Vagina (tissue), 2 donors: ENCODE results near the gene MARVELD2. TPM values are rescaled to one million over a fixed set of nuclear protein-coding genes. Genes with fewer than 3 reads are reported as not detected.
A peak's percentile ranks its signal among the peaks of the same experiment; 100 is the strongest.

Experiments used
- DNase-seq, 2 donors: peaks; one replicate each; pipeline ENCODE4 v3.0.0-alpha.2; 2017; ENCODE audit errors: extremely low spot score in 2 of 2
- H3K27ac ChIP-seq: fragments of 200-600 bp; sonication (generic); one replicate; pipeline ENCODE4 v1.5.1; 2019
- H3K27me3 ChIP-seq: fragments of 200-600 bp; sonication (generic); one replicate; pipeline ENCODE4 v1.5.1; 2019
- H3K36me3 ChIP-seq, 2 donors: fragments of 200-600 bp; sonication (generic); one replicate each; pipeline ENCODE4 v1.5.1; 2017 to 2019
- H3K4me1 ChIP-seq: fragments of 200-600 bp; sonication (generic); one replicate; pipeline ENCODE4 v1.5.1; 2019
- H3K4me3 ChIP-seq, 2 donors: fragments of 200-600 bp; sonication (generic); 1 replicate in 1 of 2; 2 replicates in 1 of 2; pipeline ENCODE4 v1.5.1; 2016 to 2019
- H3K9me3 ChIP-seq: fragments of 200-600 bp; sonication (generic); one replicate; pipeline ENCODE4 v1.5.1; 2019
- POLR2A ChIP-seq, 2 donors: fragments of 450-650 bp; IDR thresholded peaks; one replicate each; pipeline ENCODE4 v1.6.1; 2017; ENCODE audit warnings: antibody characterized with exemption in 2 of 2, mild to moderate bottlenecking in 2 of 2, moderate library complexity in 2 of 2
- POLR2AphosphoS5 ChIP-seq, 2 donors: sonication (generic); formaldehyde crosslinking; IDR thresholded peaks; one replicate each; pipeline ENCODE4 v1.9.0; 2017; ENCODE audit warnings: antibody characterized with exemption in 2 of 2, mild to moderate bottlenecking in 2 of 2, low read depth in 1 of 2; ENCODE audit not compliant: insufficient read depth in 1 of 2
- intact Hi-C: fragments of 100-400 bp; cut with DNase I; formaldehyde crosslinking; loops from one replicate; pipeline ENCODE4 v1.15.1; 2023
- total RNA-seq: library from RNA; depleted of rRNA; stranded (reverse); fragments of >200 nt; gene quantifications from one replicate; pipeline ENCODE4 v1.2.3, GENCODE V29; 2016
- TF ChIP-seq, protein P1 (sequence below), 3 experiments: fragments of 450-650 bp in 2 of 3; fragments of 200-600 bp in 1 of 3; sonication (generic) in 1 of 3; IDR thresholded peaks; one replicate each; pipeline ENCODE4 v1.5.1; 2017 to 2019; ENCODE audit warnings: antibody characterized with exemption in 3 of 3, mild to moderate bottlenecking in 2 of 3, moderate library complexity in 2 of 3

MARVELD2 gene
- total RNA-seq, 1 donor from 2014 or later = 6.4 TPM

DNA sequence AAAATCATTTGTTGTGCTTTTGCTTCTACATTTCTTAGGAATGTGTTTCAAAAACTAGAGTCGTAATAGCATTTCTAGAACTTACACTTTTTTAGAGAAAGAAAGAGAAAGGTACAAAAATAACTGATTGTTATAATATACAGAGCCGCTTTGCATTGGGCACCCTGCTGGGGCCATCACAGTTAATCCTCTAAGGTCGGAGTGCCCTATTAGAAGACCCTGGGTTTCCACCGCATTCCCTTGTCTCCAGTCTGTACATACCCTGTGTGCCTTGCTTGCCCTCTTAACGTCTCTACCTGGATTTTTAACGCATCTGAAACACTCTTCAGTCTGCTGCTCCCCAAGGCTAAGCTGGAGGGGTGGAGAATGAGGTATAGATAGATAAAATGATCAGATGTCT, 1.3 kb downstream of the MARVELD2 start:
- Histone ChIP-seq H3K4me3 (peak overlapping the region in 1 of 2 donors; percentile 82), H3K9me3 (no peaks in the 10 kb centered on the region), H3K36me3 (peaks cover 0 to 17% of the 10 kb centered on the region in 2 donors), H3K4me1 (peaks cover 9% of the 10 kb centered on the region), H3K27ac (no peak overlapping the region), H3K27me3 (no peaks in the 10 kb centered on the region)
- intact Hi-C loops = no loop called here
- TF ChIP-seq POLR2A (IDR thresholded peaks at IDR 0.05) = no peak
- TF ChIP-seq, protein P1, sequence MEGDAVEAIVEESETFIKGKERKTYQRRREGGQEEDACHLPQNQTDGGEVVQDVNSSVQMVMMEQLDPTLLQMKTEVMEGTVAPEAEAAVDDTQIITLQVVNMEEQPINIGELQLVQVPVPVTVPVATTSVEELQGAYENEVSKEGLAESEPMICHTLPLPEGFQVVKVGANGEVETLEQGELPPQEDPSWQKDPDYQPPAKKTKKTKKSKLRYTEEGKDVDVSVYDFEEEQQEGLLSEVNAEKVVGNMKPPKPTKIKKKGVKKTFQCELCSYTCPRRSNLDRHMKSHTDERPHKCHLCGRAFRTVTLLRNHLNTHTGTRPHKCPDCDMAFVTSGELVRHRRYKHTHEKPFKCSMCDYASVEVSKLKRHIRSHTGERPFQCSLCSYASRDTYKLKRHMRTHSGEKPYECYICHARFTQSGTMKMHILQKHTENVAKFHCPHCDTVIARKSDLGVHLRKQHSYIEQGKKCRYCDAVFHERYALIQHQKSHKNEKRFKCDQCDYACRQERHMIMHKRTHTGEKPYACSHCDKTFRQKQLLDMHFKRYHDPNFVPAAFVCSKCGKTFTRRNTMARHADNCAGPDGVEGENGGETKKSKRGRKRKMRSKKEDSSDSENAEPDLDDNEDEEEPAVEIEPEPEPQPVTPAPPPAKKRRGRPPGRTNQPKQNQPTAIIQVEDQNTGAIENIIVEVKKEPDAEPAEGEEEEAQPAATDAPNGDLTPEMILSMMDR (IDR thresholded peaks at IDR 0.05) = no peak
- TF ChIP-seq POLR2AphosphoS5 (IDR thresholded peaks at IDR 0.05; ENCODE audit: insufficient read depth in 1 of 2, low read depth in 1 of 2) = no peak
- DNase-seq = no peak

- Histone ChIP-seq H3K27me3 (no peaks in the 10 kb centered on the region), H3K4me3 (no peak overlapping the region), H3K9me3 (no peaks in the 10 kb centered on the region), H3K4me1 (peaks cover 9% of the 10 kb centered on the region), H3K36me3 (peaks cover 0 to 11% of the 10 kb centered on the region in 2 donors), H3K27ac (no peak overlapping the region)
- intact Hi-C loops = no loop called here
- DNase-seq = no peak
- TF ChIP-seq, protein P1 (IDR thresholded peaks at IDR 0.05) = no peak
- TF ChIP-seq POLR2AphosphoS5 (IDR thresholded peaks at IDR 0.05; ENCODE audit: insufficient read depth in 1 of 2, low read depth in 1 of 2) (no peak), POLR2A (IDR thresholded peaks at IDR 0.05) (no peak)
Observed at GRCh38 chr5:69416699-69417098, 1.8 kb downstream of the MARVELD2 start.

DNA sequence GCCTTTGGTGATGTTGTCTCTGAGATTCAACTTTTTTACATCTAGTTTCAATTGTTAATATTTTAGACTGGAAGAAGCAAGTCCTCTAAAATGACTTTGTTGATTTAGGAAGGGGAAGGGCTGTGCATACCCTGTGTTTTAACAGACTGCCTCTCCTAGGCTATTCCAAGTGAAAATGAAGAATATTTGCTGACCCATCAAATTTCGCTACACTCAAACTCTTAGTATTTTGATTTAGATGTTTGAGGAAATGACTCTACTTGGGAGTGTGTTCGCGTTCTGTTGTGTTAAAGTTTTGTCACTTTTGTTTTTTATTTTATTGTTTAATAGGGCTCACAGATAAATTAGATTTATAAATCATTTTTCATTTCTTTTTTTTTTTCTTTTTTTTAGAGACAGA, 3.6 kb downstream of the MARVELD2 start:
- H3K4me3 ChIP-seq = no peak overlapping the region
- H3K27me3 ChIP-seq = no peaks in the 10 kb centered on the region
- DNase-seq = no peak
- H3K4me1 ChIP-seq = peaks cover 9% of the 10 kb centered on the region
- intact Hi-C loops = no loop called here
- H3K36me3 ChIP-seq = peaks cover 0 to 8% of the 10 kb centered on the region in 2 donors
- H3K9me3 ChIP-seq = no peaks in the 10 kb centered on the region
- TF ChIP-seq POLR2A (IDR thresholded peaks at IDR 0.05) = no peak
- TF ChIP-seq POLR2AphosphoS5 (IDR thresholded peaks at IDR 0.05; ENCODE audit: insufficient read depth in 1 of 2, low read depth in 1 of 2) = no peak
- TF ChIP-seq, protein P1 (IDR thresholded peaks at IDR 0.05) = no peak
- no peak overlapping the region for H3K27ac ChIP-seq

DNA sequence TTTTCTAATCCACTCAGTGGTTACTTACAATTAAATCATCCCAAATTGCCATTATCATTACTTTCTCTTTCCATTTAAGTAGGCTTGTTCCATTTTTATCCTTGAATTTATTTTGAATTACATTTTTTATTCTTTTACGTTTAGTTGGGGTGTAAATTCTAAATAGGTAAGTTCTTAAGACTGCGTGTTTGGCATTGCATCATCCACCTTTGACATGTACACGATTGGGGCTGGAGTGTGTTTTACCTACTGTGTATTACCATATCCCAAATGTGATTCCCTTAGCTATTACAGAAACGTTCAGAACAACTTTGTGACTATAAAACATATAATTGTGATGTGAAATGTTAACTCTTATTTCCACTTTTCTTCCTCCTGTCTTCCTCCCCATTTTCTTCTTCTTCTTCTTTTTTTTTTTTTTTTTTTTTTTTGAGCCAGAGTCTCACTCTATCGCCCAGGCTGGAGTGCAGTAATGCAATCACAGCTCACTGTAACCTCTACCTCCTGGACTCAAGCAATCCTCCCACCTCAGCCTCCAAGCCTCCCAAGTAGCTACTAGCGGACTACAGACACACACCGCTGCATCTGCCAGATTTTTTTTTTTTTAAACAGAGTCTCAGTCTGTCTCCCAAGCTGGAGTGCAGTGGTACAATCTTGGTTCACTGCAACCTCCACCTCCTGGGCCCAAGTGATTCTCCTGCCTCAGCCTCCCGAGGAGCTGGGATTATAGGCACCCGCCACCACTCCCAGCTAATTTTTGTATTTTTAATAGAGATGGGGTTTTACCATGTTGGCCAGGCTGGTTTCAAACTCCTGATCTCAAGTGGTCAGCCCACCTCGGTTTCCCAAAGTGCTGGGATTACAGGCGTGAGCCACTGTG, 16.7 kb downstream of the MARVELD2 start:
- Histone ChIP-seq H3K4me3 (no peak overlapping the region), H3K4me1 (no peaks in the 10 kb centered on the region), H3K36me3 (no peaks in the 10 kb centered on the region), H3K27ac (no peak overlapping the region), H3K9me3 (no peaks in the 10 kb centered on the region), H3K27me3 (no peaks in the 10 kb centered on the region)
- DNase-seq = no peak
- intact Hi-C loops = no loop called here
- TF ChIP-seq, protein P1 (IDR thresholded peaks at IDR 0.05) = no peak
